SIG-M5 (cell line): ENCODE measurements around the gene BBS4.

Experiments used
- DNase-seq: peaks from one replicate; lab custom pipeline; 2025; lab: John Stamatoyannopoulos, UW

Gene BBS4

GRCh38 chr15:72764656-72765055, 78.6 kb downstream of the BBS4 start:
- no peak for DNase-seq

GRCh38 chr15:72766025-72766424, 80.0 kb downstream of the BBS4 start:
- no peak for DNase-seq

GRCh38 chr15:72766780-72767179, 80.8 kb downstream of the BBS4 start:
- no peak for DNase-seq

GRCh38 chr15:72770673-72771328, 84.8 kb downstream of the BBS4 start:
- DNase-seq: no peak

- no peak for DNase-seq
These were observed 85.3 kb downstream of the BBS4 start for GRCh38 chr15:72771329-72771725.

GRCh38 chr15:72774696-72775383, 88.8 kb downstream of the BBS4 start:
- DNase-seq: no peak

- no peak for DNase-seq
These were observed 92.8 kb downstream of the BBS4 start for GRCh38 chr15:72778796-72779195.

- no peak for DNase-seq
These were observed 95.6 kb downstream of the BBS4 start for GRCh38 chr15:72781631-72782030.

GRCh38 chr15:72782274-72783003, 96.4 kb downstream of the BBS4 start:
- no peak for DNase-seq

GRCh38 chr15:72783004-72783639, 97.1 kb downstream of the BBS4 start:
- DNase-seq: peak; percentile 97

GRCh38 chr15:72783640-72784455, 97.8 kb downstream of the BBS4 start, which contains the start of gene ADPGK:
Gene ADPGK (minus strand): TSS chr15:72783758. CDS start chr15:72783691, 67 bp downstream.
- DNase-seq: peak; percentile 48

GRCh38 chr15:72784456-72784876, 98.5 kb downstream of the BBS4 start:
- DNase-seq: no peak

- peak; percentile 28 for DNase-seq
These were observed 99.4 kb downstream of the BBS4 start for GRCh38 chr15:72785432-72785831.

- DNase-seq: no peak
These were observed 99.8 kb downstream of the BBS4 start for GRCh38 chr15:72785841-72786240.

GRCh38 chr15:72786242-72786641, 100.2 kb downstream of the BBS4 start:
- no peak for DNase-seq

GRCh38 chr15:72786676-72787345, 100.8 kb downstream of the BBS4 start:
- no peak for DNase-seq

- no peak for DNase-seq
These were observed 101.5 kb downstream of the BBS4 start for GRCh38 chr15:72787526-72787925.
